Occipital lobe (tissue), 2 donors: ENCODE measurements around the gene CCDC60. TPM values are rescaled to one million over a fixed set of nuclear protein-coding genes. Genes with fewer than 3 reads are reported as not detected.

Experiments used
- DNase-seq: peaks from one replicate; lab custom pipeline; 2025; lab: John Stamatoyannopoulos, UW
- total RNA-seq: library from RNA; depleted of rRNA; stranded (reverse); fragments of >200 nt; gene quantifications from one replicate; pipeline ENCODE4 v1.2.3, GENCODE V29; 2014

CCDC60 gene
- total RNA-seq, 1 donor from 2014 or later, result not detected

DNA sequence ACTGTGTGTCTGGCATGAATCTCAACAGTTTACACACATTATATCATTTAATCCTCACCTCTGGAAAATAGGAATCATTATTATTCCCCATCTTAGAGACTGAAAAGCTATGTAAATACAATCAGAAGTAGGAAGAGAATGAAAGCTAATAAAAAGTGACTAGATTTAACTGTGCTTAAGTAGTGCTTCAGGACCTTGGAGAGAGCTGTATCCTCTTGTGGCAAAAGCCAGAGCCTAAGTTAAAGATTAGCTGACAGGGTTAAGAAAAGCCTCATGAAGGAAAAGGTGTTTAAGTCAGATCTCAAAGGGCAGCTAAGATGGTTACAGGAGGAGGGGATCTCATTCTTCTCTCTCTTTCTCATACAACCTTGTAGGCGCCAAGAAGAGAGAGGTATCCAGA lies 193.7 kb downstream of the CCDC60 start:
- no peak for DNase-seq

DNA sequence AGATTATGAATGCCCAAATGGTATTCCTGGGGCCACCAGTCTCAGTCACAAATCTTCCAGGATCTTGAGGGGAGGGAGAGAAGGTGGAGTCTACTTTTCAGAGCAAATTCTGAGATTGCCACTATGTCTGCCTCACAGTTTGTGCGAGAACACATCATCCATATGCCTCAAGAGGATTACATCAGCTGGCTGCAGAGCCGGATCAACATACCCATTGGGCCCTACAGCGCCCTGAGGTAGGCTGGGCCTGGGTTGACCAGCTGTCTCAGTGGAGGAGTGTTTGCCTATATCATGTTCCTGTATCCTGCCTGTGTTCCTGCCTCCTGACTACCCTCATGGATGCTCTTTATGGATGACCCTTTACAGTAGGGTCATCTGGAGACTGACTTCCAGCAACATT lies 205.9 kb downstream of the CCDC60 start:
- no peak for DNase-seq

DNA sequence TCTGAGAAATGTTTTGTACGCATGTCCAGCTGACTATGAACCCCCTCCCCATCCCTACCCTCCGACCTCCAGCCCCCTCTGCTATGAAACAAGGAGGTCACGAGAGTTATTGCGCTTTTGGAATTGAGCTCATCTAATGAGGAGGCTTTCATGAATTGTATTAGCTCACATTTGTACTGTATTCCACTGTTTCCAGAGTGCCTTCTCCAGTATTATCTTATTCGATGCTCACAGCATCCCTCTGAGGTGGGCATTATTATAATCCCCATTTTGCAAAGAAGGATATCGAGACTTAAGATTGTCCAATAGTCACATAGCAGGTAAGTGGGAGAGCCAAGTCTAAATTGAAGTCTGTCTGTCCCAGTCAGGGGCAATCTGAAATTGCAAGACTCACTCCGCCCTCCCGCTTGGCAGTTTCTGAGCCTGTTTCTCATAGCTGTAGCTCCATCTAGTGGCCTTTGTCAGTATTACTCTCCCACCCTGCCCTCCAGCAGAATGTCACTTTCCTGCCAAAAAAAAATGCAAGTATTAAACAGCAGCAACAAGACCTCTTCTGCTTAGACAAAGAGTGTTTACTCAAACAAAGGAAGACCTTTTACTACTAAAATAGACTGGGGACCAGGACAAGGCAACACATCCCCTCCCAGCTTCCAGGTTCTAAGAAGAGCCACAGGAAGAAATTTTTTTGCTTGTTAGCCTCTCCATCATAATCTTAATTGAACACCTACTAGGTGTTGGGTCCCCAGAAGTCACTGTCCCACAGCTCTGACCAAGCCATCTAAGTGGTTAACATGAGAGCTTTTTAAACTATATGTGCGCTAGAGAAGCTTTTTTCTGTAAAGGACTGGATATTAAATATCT lies 210.5 kb downstream of the CCDC60 start:
- peak; percentile 7 for DNase-seq

DNA sequence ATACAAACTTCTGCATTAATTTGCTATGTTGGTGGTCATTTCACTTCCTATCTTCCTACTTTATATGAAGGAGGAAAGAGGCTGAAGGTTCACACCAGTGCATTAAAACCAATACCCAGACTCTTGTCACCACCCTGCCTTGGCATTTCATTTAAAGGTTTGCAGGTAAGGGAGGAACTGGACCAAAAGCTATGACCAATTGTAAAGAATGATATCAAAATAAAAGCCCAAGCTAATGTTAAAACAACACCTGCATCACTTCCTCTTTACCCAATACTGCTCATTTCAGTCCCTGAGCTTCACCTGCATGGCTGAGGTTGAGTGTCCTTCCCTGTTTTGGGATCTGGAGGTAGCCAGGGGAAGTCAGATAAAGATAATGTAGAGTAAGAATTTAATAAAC lies 211.8 kb downstream of the CCDC60 start:
- DNase-seq, result no peak

DNA sequence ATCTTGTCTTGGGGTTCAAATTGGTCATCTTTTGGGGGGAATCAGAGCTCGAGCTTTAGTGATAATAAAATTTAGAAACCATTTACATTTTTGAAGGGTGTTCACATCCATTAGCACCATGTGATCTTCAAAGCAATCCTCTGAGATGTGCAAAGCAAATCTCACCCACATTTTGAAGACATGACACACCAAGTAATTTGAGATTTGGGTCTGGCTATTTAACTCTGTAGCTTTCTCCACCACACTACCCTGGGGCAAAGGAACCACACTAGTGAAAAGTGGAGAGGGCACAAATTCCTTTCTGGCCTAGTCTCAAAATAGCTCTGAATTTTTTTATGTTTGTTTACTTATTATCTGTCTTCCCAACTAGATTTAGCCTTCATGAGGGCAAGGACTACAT lies 212.5 kb downstream of the CCDC60 start:
- no peak for DNase-seq

DNA sequence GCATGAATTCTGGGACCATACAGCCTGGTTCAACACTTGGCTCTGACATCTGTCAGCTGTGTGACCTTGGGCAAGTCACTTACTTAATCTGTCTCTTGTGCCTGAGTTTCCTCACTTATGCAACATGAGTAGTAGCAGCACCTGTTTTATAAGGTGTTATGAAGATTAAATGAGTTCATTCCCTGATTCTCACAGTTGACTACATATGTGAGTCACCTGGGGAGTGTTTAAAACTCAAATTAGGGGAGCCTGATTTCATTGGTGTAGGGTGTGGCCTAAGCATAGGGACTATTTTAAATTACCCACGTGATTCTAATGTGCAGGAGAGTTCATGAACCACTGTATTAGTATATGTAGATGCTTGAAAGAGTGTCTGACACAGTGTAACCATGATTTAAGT lies 222.3 kb downstream of the CCDC60 start:
- no peak for DNase-seq

DNA sequence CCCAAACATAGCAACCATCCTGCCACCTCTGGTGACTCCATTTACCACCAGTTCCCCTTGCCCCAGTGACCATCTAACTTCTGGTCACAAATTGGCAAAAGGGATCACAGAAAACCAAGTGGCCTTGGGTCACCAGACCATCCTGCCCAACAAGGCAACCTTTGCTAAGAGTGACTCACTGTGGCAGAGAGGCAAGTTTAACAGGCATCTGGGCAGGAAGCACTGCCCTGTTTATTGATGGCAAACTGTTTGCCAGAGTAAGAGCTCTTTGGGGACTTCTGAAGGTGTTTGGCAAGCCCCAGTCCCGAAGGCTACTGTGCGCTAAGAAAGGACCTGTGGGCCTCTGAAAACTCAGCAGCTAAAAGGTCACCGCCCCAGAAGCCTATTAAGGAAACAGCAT lies 230.9 kb downstream of the CCDC60 start:
- no peak for DNase-seq

DNA sequence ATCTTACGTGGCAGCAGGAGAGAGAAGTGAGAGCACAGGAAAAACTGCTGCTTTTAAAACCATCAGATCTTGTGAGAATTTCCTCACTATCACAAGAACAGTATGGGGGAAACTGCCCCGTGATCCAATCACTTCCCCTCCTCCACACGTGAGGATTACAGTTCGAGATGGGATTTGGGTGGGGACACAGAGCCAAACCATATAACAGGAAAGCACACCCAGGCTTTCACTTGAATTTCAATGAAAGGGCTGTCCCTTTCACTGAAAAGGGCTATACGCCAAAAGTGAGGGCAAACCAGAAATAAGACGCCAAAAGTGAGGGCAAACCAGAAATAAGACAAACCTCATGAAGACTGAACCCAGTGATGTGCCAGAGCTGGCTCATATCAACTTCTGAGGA lies 236.2 kb downstream of the CCDC60 start:
- DNase-seq, result no peak

DNA sequence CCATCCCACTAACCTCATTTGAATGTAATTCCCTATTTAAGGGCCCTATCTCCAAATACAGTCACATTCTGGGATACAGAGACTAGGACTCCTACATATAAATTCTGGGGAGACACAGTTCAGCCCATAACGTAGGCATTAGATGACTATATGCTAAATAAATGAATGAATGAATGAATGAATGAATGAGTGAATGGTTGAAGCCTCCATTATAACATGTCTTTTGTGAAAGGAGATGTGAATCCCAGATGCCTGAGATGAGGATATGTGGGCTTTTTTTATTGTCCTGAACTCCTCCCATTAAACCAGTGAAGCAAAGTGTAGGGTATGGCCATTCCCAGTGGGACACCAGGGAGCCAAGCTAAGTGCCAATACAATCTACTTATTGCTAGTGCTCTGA lies 238.6 kb downstream of the CCDC60 start:
- DNase-seq, result no peak

DNA sequence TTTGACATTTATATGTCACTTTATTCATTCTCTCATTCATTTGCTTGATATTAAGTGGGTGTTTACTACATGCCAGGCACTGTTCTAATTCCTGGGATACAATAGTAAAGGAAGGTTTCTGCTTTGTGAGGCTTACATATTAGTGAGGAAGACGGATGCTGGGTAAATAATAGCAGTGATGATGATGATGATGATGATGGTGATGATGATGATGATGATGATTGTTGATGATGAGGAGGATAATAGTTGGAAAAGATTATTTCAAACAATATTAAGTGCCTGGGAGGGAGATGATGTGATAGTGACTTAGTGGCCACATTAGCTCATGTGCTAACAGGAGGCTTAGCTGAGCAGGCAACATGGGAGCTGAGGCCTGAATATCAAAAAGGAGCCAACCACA lies 239.7 kb downstream of the CCDC60 start:
- DNase-seq, result no peak

DNA sequence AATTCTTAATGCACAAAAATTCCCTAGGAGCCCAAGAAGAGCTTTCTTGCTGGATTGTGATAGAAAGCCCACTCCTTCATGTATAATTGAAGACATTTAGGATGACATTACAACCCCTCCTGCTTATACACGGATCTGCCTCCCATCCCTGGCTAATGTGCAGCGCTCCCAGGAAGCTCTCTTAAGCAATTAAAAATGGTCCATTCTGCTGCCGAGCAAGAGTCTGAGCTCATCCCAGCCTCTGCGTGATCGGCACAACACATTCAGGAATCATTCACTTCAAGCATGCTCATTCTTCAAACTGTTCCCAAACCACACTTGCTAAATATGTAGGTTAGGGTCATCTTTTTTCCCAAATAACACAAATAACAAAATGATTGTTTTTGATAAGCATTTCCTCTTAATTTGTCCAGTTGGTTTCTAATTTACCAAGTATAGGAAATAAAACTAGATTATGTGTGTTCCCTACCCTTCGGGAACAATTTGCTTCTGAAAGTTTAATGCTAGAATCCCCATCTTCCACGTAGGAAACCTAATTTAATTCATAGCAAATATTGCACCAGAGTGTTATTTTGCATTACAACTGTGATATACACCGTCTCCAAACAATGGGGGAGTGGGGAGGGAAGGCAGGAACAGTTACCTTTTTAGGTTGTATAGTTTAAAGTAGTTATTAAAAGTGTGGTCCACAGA lies 241.7 kb downstream of the CCDC60 start:
- DNase-seq, result no peak

DNA sequence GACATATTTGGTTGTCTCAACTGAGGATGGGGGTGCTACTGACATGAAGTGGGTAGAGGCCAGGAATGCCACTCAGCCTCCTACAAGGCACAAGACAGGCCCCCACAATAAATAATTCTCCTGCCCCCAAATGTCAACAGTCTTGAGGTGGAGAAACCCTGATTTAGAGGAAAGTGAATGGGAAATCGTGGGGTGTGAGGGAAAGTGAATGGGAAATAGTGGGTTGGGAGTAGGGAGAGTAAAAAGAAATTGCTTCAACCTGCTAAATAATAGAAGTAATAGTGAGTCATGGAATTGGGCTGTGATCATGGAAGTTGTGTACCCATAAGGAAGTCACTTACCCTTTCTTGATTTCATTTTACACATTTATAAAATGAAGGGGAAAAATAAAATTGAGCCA lies 242.4 kb downstream of the CCDC60 start:
- no peak for DNase-seq

DNA sequence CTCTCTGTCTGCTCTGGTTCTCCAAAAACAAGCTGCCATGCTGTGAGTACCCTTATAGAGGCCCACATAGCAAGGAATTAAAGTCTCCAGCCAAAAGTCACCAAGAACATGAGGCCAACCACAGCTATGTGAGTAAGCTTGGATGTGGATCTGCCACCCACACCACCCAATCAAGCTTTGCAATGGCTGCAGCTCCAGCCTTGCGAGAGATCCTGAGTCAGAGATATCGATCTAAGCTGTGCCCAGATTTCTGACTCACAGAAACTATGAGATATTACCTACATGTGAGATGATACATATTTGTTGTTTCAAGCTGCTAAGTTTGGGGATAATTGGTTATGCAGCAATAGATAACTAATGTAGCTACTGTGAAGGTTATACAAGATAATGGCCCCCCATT lies 243.6 kb downstream of the CCDC60 start:
- DNase-seq, result no peak

DNA sequence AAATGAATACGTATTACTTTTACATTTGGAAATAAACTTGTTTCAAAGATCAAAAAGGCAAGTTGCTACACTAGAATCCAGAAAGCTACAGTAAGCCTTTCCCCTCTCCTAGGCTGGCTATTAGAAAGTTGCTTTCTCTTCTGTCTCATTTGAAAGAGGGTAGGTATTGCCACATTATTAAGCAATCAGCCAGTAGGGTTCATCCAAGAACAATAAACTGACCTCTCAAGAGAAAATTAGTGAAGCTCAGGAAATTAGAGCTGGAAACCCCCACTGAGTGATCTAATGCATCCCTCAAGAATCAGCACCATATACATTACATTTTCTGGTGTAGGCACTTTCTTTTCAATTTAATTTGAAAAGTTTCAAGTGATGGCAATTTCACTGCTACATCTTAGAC lies 254.6 kb downstream of the CCDC60 start:
- DNase-seq, result no peak

DNA sequence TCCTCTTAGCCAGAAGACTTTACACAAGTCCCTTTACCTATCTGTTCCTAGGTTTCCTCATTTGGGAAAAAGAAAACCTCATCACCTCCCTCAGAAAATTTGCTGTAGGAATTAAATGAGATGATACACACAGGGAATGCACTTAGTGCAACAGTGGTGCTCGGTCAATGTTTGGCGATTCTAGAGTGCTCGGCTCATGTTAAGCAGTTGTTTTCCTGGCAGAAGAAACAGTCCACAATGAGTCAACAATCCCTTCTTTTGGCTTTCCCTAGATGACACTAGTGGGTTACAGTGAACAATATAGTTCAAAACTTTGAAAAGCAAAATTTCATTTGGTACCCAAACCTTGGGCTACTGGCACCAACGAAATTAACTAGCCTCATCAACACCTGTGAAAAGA lies 255.1 kb downstream of the CCDC60 start:
- DNase-seq, result no peak

Other genes starting within 250 kb of the CCDC60 start
- 4.2 TPM for gene HSPB8, start 155.8 kb upstream of the CCDC60 start, total RNA-seq